H1 (cell line): ENCODE measurements around the gene CHRM1. TPM values are rescaled to one million over a fixed set of nuclear protein-coding genes. Genes with fewer than 3 reads are reported as not detected.

ENCODE experiments used
- CTBP2 ChIP-seq: IDR thresholded peaks from 2 replicates; pipeline ENCODE4 v1.7.0; 2011; ENCODE audit warnings: borderline replicate concordance, mild to moderate bottlenecking, moderate library complexity, mixed read lengths, low read length; ENCODE audit not compliant: insufficient read depth, insufficient read length
- polyA plus RNA-seq, 7 experiments: library from polyadenylated mRNA; depleted of rRNA in 3 of 7; stranded (reverse) in 5 of 7; unstranded in 2 of 7; fragments of >200 nt in 5 of 7; fragments of 200-250 nt in 2 of 7; gene quantifications; 1 replicate in 5 of 7; 2 replicates in 1 of 7; 4 replicates in 1 of 7; pipeline versions ENCODE4 v1.2.1 to v1.2.3, GENCODE V29; 2011 to 2013; ENCODE audit warnings: missing spikeins in 2 of 7, mixed read lengths in 2 of 7
- total RNA-seq: library from RNA; stranded (reverse); fragmentation: NEBNext Ultra II Directional; extraction: Animal tissue kit (Norgen Biotek cat#: 25700); gene quantifications from 2 replicates; pipeline ENCODE4 v1.2.1, GENCODE V29; 2021

Gene CHRM1
- total and polyA plus RNA-seq, 2 of the 8 experiments (the other 6 are each of a cell fraction or from before 2014, with no cell fraction given) = 0.08 TPM; not detected in 1

GRCh38 chr11:62874851-62875250, 46.3 kb downstream of the CHRM1 start (continued):
- no peak for TF ChIP-seq CTBP2
